Measurements from ENCODE around the gene RASGRP4.

RASGRP4 gene

DNA sequence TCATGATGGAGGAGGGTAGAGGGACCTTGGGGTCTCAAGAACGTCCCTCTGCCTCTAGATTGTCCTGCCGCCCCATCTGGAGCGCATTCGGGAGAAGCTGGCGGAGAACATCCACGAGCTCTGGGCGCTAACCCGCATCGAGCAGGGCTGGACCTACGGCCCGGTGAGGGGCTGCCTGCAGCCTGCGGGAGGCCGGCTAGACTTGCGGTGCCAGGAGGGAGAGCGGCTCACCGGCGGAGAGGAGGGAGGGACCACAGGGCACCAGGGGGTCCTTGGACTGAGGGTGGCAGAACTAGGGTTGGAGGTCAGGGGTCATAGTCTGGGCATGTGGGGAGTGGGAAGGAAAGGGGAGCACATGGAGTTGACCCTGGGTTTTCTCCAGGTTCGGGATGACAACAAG, 37.3 kb upstream of the RASGRP4 start:
- WGBS, 2 experiments: 96% methylated on average over 18 of the region's 18 CpGs

DNA sequence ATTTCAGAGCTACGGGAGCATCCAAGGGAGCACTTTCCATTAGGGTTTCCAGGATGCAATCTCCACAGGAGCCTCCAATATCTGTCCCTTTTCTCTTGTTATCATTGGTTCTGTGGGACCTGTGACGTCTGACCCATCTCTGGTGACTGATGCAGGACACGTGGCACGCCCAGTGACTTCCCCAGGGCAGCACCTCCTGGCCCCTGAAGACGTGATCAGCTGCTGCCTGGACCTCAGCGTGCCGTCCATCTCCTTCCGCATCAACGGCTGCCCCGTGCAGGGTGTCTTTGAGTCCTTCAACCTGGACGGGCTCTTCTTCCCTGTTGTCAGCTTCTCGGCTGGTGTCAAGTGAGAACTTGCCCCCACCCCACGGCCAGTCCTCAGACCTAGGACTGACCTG, 33.0 kb upstream of the RASGRP4 start:
- H3K36me3 ChIP-seq (ENCODE audit: control insufficient read depth, insufficient read depth, low read length): no peaks in the 10 kb centered on the region
- H3K9me3 ChIP-seq (ENCODE audit: control insufficient read depth, low read length): no peaks in the 10 kb centered on the region
- no peak overlapping the region for H3K4me3 ChIP-seq (ENCODE audit: insufficient read depth, low read depth, low read length)
- 94 to 96% methylated on average over 13 of the region's 13 CpGs for WGBS, 2 experiments
- no peaks in the 10 kb centered on the region for H3K27me3 ChIP-seq (ENCODE audit: control insufficient read depth, insufficient read depth, low read length, poor library complexity, severe bottlenecking)
- no peak overlapping the region for H3K27ac ChIP-seq (ENCODE audit: insufficient read depth, low read depth, low read length, poor library complexity, severe bottlenecking)
- no peaks in the 10 kb centered on the region for H3K4me1 ChIP-seq (ENCODE audit: control insufficient read depth, insufficient read depth, low read length)

More for the DNA sequence above, 37.3 kb upstream of the RASGRP4 start:
- Histone ChIP-seq H3K27ac (ENCODE audit: insufficient read depth, low read depth, low read length, poor library complexity, severe bottlenecking) (no peak overlapping the region), H3K36me3 (ENCODE audit: control insufficient read depth, insufficient read depth, low read length) (no peaks in the 10 kb centered on the region), H3K27me3 (ENCODE audit: control insufficient read depth, insufficient read depth, low read length, poor library complexity, severe bottlenecking) (no peaks in the 10 kb centered on the region), H3K4me1 (ENCODE audit: control insufficient read depth, insufficient read depth, low read length) (no peaks in the 10 kb centered on the region), H3K9me3 (ENCODE audit: control insufficient read depth, low read length) (no peaks in the 10 kb centered on the region), H3K4me3 (ENCODE audit: insufficient read depth, low read depth, low read length) (no peak overlapping the region)

DNA sequence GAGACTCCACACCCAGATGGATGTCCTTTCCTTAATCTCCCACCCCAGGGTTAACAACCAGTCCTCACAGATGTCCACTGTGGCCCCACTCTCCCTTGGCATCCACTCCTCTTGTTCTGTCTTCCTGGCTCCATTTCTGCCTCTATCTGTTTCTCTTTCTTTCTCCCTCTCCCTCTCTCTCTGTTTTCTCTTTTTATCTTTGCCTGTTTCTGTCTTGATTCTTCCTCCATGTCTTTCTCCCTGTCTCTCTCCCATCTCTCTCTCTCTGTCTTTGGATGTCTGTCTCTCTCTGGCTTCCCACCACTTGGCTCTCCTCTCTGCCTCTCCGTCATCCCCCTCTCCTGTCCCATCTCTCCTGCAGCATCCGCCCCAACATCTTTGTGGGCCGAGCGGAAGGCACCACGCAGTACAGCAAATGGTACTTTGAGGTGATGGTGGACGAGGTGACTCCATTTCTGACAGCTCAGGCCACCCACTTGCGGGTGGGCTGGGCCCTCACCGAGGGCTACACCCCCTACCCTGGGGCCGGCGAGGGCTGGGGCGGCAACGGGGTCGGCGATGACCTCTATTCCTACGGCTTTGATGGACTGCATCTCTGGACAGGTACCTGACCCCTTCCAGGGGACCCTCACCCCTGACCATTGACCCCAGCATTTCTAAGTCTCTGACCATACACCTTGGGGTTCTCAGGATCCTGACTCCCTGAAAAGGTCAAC, 31.8 kb upstream of the RASGRP4 start:
- Histone ChIP-seq H3K27me3 (ENCODE audit: control insufficient read depth, insufficient read depth, low read length, poor library complexity, severe bottlenecking) (no peaks in the 10 kb centered on the region), H3K36me3 (ENCODE audit: control insufficient read depth, insufficient read depth, low read length) (no peaks in the 10 kb centered on the region), H3K4me1 (ENCODE audit: control insufficient read depth, insufficient read depth, low read length) (no peaks in the 10 kb centered on the region), H3K9me3 (ENCODE audit: control insufficient read depth, low read length) (no peaks in the 10 kb centered on the region), H3K27ac (ENCODE audit: insufficient read depth, low read depth, low read length, poor library complexity, severe bottlenecking) (no peak overlapping the region), H3K4me3 (ENCODE audit: insufficient read depth, low read depth, low read length) (no peak overlapping the region)
- WGBS, 2 experiments: 93% methylated on average over 15 of the region's 15 CpGs

DNA sequence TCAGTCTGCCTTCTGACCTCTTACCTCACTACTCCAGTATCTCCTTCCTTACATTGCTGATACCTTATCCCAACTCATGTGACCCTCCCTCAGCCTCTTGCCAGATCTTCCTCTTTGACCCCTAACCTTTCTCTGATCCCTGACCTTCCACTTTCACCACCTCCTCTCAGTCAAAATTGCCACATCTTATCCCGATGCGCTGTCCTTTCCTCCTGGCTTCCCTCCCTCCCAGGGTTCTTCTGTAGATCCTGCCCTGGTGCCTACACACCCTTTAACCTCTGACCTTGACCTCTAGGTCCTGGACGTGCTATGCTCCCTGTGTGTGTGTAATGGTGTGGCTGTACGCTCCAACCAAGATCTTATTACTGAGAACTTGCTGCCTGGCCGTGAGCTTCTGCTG, 31.2 kb upstream of the RASGRP4 start:
- Histone ChIP-seq H3K4me1 (ENCODE audit: control insufficient read depth, insufficient read depth, low read length) (no peaks in the 10 kb centered on the region), H3K9me3 (ENCODE audit: control insufficient read depth, low read length) (no peaks in the 10 kb centered on the region), H3K4me3 (ENCODE audit: insufficient read depth, low read depth, low read length) (no peak overlapping the region), H3K27ac (ENCODE audit: insufficient read depth, low read depth, low read length, poor library complexity, severe bottlenecking) (no peak overlapping the region), H3K27me3 (ENCODE audit: control insufficient read depth, insufficient read depth, low read length, poor library complexity, severe bottlenecking) (no peaks in the 10 kb centered on the region), H3K36me3 (ENCODE audit: control insufficient read depth, insufficient read depth, low read length) (no peaks in the 10 kb centered on the region)
- WGBS, 2 experiments: 87 to 95% methylated on average over 4 to 5 of the region's 5 CpGs

DNA sequence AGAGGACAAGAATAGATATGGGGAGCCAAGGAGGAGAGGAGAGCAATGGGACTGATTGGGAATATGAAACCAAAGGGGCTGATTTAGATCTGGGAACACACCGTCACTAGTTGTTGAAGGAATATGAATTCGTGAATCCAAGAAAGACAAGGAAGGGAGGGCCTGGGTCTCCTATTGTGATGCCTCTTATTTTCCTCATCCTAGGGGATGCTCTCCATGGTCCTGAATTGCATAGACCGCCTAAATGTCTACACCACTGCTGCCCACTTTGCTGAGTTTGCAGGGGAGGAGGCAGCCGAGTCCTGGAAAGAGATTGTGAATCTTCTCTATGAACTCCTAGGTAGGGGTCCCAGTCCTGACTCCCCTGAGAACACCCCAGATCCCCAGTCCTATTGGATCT, 29.0 kb upstream of the RASGRP4 start:
- Histone ChIP-seq H3K4me3 (ENCODE audit: insufficient read depth, low read depth, low read length) (no peak overlapping the region), H3K27me3 (ENCODE audit: control insufficient read depth, insufficient read depth, low read length, poor library complexity, severe bottlenecking) (no peaks in the 10 kb centered on the region), H3K4me1 (ENCODE audit: control insufficient read depth, insufficient read depth, low read length) (no peaks in the 10 kb centered on the region), H3K9me3 (ENCODE audit: control insufficient read depth, low read length) (no peaks in the 10 kb centered on the region), H3K27ac (ENCODE audit: insufficient read depth, low read depth, low read length, poor library complexity, severe bottlenecking) (no peak overlapping the region), H3K36me3 (ENCODE audit: control insufficient read depth, insufficient read depth, low read length) (no peaks in the 10 kb centered on the region)
- 72 to 79% methylated on average over 4 of the region's 4 CpGs for WGBS, 2 experiments

DNA sequence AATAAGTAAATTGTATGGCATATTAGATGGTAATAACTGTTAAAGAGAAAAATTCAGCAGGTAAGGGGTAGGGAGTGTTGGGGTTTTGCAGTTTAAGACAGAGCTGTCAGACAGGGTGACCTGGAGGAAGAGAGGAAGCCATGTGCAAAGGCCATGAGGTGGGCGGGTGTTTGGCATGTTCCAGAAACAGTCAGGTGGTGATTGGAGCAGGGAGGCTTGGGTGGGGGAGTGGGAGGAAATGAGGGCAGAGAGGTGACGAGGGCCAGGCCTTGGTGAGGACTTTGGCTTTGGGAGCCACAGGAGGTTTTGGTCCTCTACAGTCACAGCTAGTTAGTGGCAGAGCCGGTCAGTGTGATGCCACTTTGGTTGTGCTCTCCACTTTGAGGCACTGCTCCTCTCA, 27.6 kb upstream of the RASGRP4 start:
- 89 to 96% methylated on average over 3 of the region's 3 CpGs for whole genome bisulfite sequencing, 2 experiments
- Histone ChIP-seq H3K36me3 (ENCODE audit: control insufficient read depth, insufficient read depth, low read length) (no peaks in the 10 kb centered on the region), H3K4me1 (ENCODE audit: control insufficient read depth, insufficient read depth, low read length) (no peaks in the 10 kb centered on the region), H3K27me3 (ENCODE audit: control insufficient read depth, insufficient read depth, low read length, poor library complexity, severe bottlenecking) (no peaks in the 10 kb centered on the region), H3K27ac (ENCODE audit: insufficient read depth, low read depth, low read length, poor library complexity, severe bottlenecking) (no peak overlapping the region), H3K4me3 (ENCODE audit: insufficient read depth, low read depth, low read length) (no peak overlapping the region), H3K9me3 (ENCODE audit: control insufficient read depth, low read length) (no peaks in the 10 kb centered on the region)

DNA sequence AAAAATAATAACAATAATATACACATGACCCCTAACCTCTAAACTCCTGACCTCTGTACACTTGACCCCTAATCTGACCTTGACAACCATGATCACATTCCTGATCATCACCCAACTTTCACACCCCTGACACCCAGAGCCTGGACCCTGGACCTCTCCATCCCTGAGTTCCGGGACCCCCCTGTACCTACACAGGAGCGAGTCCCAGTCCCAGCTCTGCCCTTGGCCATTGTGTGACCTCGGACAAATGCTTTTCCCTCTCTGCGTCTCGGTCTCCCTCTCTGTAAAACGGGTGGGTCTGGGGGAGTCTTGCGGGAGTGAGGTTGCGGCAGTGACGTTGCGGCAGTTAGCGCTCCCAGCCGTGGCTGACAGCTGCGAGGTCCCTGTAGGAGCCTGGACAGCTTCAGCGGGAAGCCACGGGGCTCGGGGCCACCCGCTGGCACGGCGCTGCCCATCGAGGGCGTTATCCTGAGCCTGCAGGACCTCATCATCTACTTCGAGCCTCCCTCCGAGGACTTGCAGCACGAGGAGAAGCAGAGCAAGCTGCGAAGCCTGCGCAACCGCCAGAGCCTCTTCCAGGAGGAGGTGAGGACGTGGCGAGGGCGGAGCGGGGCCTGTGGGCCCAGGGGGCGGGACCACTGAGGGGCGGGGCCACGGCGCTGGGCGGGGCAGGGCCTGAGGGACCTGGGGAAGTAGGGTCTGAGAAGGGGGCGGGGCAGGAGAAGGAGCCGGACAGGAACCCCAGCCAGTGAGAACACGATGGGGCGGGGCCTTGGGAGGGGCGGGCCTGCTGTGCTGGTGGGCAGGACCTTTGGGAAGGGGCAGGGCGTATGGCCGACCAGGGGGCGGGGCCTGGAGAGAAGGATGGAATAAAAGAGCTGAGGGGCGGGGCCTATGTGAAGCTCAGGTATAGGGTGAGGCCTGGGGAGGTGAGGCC, 26.7 kb upstream of the RASGRP4 start:
- Histone ChIP-seq H3K4me1 (ENCODE audit: control insufficient read depth, insufficient read depth, low read length) (no peaks in the 10 kb centered on the region), H3K4me3 (ENCODE audit: insufficient read depth, low read depth, low read length) (no peak overlapping the region), H3K9me3 (ENCODE audit: control insufficient read depth, low read length) (no peaks in the 10 kb centered on the region), H3K36me3 (ENCODE audit: control insufficient read depth, insufficient read depth, low read length) (no peaks in the 10 kb centered on the region), H3K27me3 (ENCODE audit: control insufficient read depth, insufficient read depth, low read length, poor library complexity, severe bottlenecking) (no peaks in the 10 kb centered on the region), H3K27ac (ENCODE audit: insufficient read depth, low read depth, low read length, poor library complexity, severe bottlenecking) (no peak overlapping the region)
- WGBS, 2 experiments: 84 to 88% methylated on average over 45 of the region's 45 CpGs

DNA sequence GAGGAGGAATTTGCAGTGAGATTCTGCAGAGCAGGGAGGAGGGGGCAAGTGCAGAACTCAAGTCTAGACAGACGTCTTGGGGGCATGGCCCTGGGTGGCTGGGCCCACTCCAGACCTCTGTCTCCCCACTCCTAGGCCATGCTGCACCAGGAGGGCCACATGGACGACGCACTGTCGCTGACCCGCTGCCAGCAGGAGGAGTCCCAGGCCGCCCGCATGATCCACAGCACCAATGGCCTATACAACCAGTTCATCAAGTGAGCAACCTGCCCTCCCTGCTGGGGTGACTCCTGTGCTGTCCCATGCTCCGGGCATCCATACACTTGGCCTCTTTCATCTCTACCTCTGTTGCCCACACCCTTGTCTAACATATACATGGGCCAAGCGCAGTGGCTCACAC, 25.6 kb upstream of the RASGRP4 start:
- H3K4me1 ChIP-seq (ENCODE audit: control insufficient read depth, insufficient read depth, low read length): no peaks in the 10 kb centered on the region
- no peak overlapping the region for H3K4me3 ChIP-seq (ENCODE audit: insufficient read depth, low read depth, low read length)
- WGBS, 2 experiments: 92 to 97% methylated on average over 9 of the region's 9 CpGs
- H3K36me3 ChIP-seq (ENCODE audit: control insufficient read depth, insufficient read depth, low read length): no peaks in the 10 kb centered on the region
- H3K27ac ChIP-seq (ENCODE audit: insufficient read depth, low read depth, low read length, poor library complexity, severe bottlenecking): no peak overlapping the region
- no peaks in the 10 kb centered on the region for H3K9me3 ChIP-seq (ENCODE audit: control insufficient read depth, low read length)
- no peaks in the 10 kb centered on the region for H3K27me3 ChIP-seq (ENCODE audit: control insufficient read depth, insufficient read depth, low read length, poor library complexity, severe bottlenecking)

DNA sequence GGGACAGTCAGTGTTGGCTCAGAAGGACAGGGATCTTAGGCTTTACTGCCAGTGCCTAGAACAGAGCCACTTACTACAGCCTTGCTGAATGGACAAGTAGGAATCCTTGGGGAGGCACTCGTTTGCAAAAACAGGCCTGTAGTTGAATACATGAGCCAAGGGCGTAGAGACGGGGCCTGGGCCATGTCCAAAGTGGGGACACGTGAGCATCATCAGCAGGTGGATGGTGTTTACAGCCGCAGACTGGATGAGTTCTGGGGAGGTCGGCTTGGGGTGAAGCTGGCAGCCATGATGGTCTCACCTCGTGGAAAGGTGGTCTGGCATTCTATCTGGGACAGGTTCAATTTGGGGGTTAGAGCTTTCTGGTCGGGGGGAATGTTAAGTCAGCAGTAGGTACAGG, 25.0 kb upstream of the RASGRP4 start:
- H3K4me1 ChIP-seq (ENCODE audit: control insufficient read depth, insufficient read depth, low read length): no peaks in the 10 kb centered on the region

DNA sequence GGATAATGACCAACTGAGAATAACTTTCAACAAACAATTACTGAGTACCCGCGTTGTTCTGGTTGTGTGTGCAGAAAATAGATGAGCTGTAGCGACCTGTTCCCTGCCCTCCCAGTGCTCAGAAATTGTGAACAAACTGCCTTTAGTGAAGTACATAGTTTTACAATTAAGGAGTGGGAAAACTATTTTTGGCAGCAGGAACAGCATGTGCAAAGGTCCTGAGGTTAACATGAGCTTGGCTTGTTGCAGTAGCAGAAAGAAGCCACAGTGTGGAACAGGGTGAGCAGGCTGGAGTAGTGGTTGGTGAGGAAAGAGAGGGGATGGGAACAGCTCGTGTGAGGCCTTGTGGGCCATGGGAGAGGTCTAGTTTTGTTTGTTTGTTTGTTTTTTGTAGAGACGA, 23.5 kb upstream of the RASGRP4 start:
- Histone ChIP-seq H3K9me3 (ENCODE audit: control insufficient read depth, low read length) (no peaks in the 10 kb centered on the region), H3K36me3 (ENCODE audit: control insufficient read depth, insufficient read depth, low read length) (no peaks in the 10 kb centered on the region)
- WGBS, 2 experiments: 95 to 96% methylated on average over 5 of the region's 5 CpGs

More for the DNA sequence above, 25.0 kb upstream of the RASGRP4 start:
- Histone ChIP-seq H3K36me3 (ENCODE audit: control insufficient read depth, insufficient read depth, low read length) (no peaks in the 10 kb centered on the region), H3K4me3 (ENCODE audit: insufficient read depth, low read depth, low read length) (no peak overlapping the region), H3K27ac (ENCODE audit: insufficient read depth, low read depth, low read length, poor library complexity, severe bottlenecking) (no peak overlapping the region), H3K27me3 (ENCODE audit: control insufficient read depth, insufficient read depth, low read length, poor library complexity, severe bottlenecking) (no peaks in the 10 kb centered on the region), H3K9me3 (ENCODE audit: control insufficient read depth, low read length) (no peaks in the 10 kb centered on the region)
- 92 to 95% methylated on average over 8 of the region's 8 CpGs for WGBS, 2 experiments

More for the DNA sequence above, 23.5 kb upstream of the RASGRP4 start:
- Histone ChIP-seq H3K4me3 (ENCODE audit: insufficient read depth, low read depth, low read length) (no peak overlapping the region), H3K27ac (ENCODE audit: insufficient read depth, low read depth, low read length, poor library complexity, severe bottlenecking) (no peak overlapping the region), H3K4me1 (ENCODE audit: control insufficient read depth, insufficient read depth, low read length) (no peaks in the 10 kb centered on the region), H3K27me3 (ENCODE audit: control insufficient read depth, insufficient read depth, low read length, poor library complexity, severe bottlenecking) (no peaks in the 10 kb centered on the region)
